ENCODE results near the gene COMMD10.

- no peak for TF ChIP-seq RNF2 (IDR thresholded peaks at IDR 0.05; ENCODE audit: borderline replicate concordance, low read depth, low read length, missing control alignments, poor library complexity, severe bottlenecking)
- no peak for TF ChIP-seq ATF2 (IDR thresholded peaks at IDR 0.05; ENCODE audit: low read length)
- TF ChIP-seq RXRA (IDR thresholded peaks at IDR 0.05; ENCODE audit: insufficient read depth, low read depth, low read length) = no peak
- TF ChIP-seq, protein P1, sequence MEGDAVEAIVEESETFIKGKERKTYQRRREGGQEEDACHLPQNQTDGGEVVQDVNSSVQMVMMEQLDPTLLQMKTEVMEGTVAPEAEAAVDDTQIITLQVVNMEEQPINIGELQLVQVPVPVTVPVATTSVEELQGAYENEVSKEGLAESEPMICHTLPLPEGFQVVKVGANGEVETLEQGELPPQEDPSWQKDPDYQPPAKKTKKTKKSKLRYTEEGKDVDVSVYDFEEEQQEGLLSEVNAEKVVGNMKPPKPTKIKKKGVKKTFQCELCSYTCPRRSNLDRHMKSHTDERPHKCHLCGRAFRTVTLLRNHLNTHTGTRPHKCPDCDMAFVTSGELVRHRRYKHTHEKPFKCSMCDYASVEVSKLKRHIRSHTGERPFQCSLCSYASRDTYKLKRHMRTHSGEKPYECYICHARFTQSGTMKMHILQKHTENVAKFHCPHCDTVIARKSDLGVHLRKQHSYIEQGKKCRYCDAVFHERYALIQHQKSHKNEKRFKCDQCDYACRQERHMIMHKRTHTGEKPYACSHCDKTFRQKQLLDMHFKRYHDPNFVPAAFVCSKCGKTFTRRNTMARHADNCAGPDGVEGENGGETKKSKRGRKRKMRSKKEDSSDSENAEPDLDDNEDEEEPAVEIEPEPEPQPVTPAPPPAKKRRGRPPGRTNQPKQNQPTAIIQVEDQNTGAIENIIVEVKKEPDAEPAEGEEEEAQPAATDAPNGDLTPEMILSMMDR (IDR thresholded peaks at IDR 0.05; ENCODE audit: control extremely low read depth in 1 of 3, insufficient read depth in 1 of 3, low read depth in 1 of 3, low read length in 3 of 3) = no peak
- no peak for TF ChIP-seq CHD7 (IDR thresholded peaks at IDR 0.05; ENCODE audit: insufficient replicate concordance, low read length)
- no peak for TF ChIP-seq CEBPB (IDR thresholded peaks at IDR 0.05; ENCODE audit: low read depth, low read length)
- TF ChIP-seq SIRT6 (IDR thresholded peaks at IDR 0.05; ENCODE audit: low read length) = no peak
Measured at GRCh38 chr5:116075191-116075831, 9.5 kb upstream of the COMMD10 start.

Data from H1 (cell line).